ENCODE data around the gene CPS1.

GRCh38 chr2:210568108-210568507 is 11.7 kb downstream of the CPS1 start:
- TF ChIP-seq POLR2A (IDR thresholded peaks at IDR 0.05) (no peak), CTCF (IDR thresholded peaks at IDR 0.05) (no peak), POLR2AphosphoS5 (IDR thresholded peaks at IDR 0.05; ENCODE audit: insufficient read depth in 1 of 2, low read depth in 1 of 2) (no peak)
